HEK293 (cell line): ENCODE measurements around the gene PHACTR1.

Experiments used
- CTCF ChIP-seq: fragments of 450-650 bp; formaldehyde crosslinking; IDR thresholded peaks from 2 replicates; pipeline ENCODE4 v1.5.1; 2016; ENCODE audit warnings: missing biosample characterization, missing genetic modification characterization
- MEIS1 ChIP-seq: sonication (generic); formaldehyde crosslinking; IDR thresholded peaks from 2 replicates; pipeline ENCODE4 v1.8.1; 2022; ENCODE audit warnings: missing genetic modification reagents, mild to moderate bottlenecking, borderline replicate concordance
- YY1 ChIP-seq: fragments of 450-650 bp; formaldehyde crosslinking; IDR thresholded peaks from 2 replicates; pipeline ENCODE4 v1.5.1; 2018; ENCODE audit warnings: missing biosample characterization, missing genetic modification characterization
- ZBTB7A ChIP-seq: fragments of 450-650 bp; formaldehyde crosslinking; IDR thresholded peaks from 2 replicates; pipeline ENCODE4 v1.5.1; 2016; ENCODE audit warnings: low read depth, missing biosample characterization, missing genetic modification characterization
- ZNF274 ChIP-seq, 2 experiments: fragments of 200-500 bp in 1 of 2; fragments of 450-650 bp in 1 of 2; sonication (Bioruptor generic) in 1 of 2; formaldehyde crosslinking in 1 of 2; IDR thresholded peaks; 2 replicates each; pipeline versions ENCODE4 v1.5.1 to v1.6.1; 2014 to 2016; ENCODE audit warnings: borderline replicate concordance in 1 of 2, inconsistent platforms in 1 of 2, low read length in 1 of 2, missing biosample characterization in 1 of 2, missing genetic modification characterization in 1 of 2
- ZNF37A ChIP-seq: fragments of 450-650 bp; IDR thresholded peaks from 2 replicates; pipeline ENCODE4 v1.5.1; 2018; ENCODE audit warnings: missing biosample characterization, missing genetic modification characterization
- ZNF529 ChIP-seq: fragments of 450-650 bp; formaldehyde crosslinking; IDR thresholded peaks from 2 replicates; pipeline ENCODE4 v1.5.1; 2017; ENCODE audit warnings: missing genetic modification characterization, missing biosample characterization; ENCODE audit not compliant: insufficient replicate concordance
- ZNF561 ChIP-seq: fragments of 450-650 bp; IDR thresholded peaks from 2 replicates; pipeline ENCODE4 v1.5.1; 2018; ENCODE audit warnings: missing biosample characterization, missing genetic modification characterization, borderline replicate concordance
- ZNF610 ChIP-seq: fragments of 450-650 bp; formaldehyde crosslinking; IDR thresholded peaks from 2 replicates; pipeline ENCODE4 v1.5.1; 2016; ENCODE audit warnings: missing biosample characterization, missing genetic modification characterization, borderline replicate concordance
- ZSCAN18 ChIP-seq: fragments of 450-650 bp; formaldehyde crosslinking; IDR thresholded peaks from 2 replicates; pipeline ENCODE4 v1.5.1; 2016; ENCODE audit warnings: missing biosample characterization, missing genetic modification characterization
- TF ChIP-seq, protein P1 (sequence below): fragments of 450-650 bp; formaldehyde crosslinking; optimal IDR thresholded peaks from 2 replicates; pipeline ENCODE3; 2016; ENCODE audit warnings: missing biosample characterization, mild to moderate bottlenecking, missing genetic modification characterization

GRCh38 chr6:13242178-13242577 lies 525.6 kb downstream of the PHACTR1 start:
- TF ChIP-seq CTCF (tag by site-specific recombination) = no peak
- no peak for TF ChIP-seq ZBTB7A (tag by site-specific recombination)
- no peak for TF ChIP-seq ZNF610 (tag by site-specific recombination)
- TF ChIP-seq, protein P1, sequence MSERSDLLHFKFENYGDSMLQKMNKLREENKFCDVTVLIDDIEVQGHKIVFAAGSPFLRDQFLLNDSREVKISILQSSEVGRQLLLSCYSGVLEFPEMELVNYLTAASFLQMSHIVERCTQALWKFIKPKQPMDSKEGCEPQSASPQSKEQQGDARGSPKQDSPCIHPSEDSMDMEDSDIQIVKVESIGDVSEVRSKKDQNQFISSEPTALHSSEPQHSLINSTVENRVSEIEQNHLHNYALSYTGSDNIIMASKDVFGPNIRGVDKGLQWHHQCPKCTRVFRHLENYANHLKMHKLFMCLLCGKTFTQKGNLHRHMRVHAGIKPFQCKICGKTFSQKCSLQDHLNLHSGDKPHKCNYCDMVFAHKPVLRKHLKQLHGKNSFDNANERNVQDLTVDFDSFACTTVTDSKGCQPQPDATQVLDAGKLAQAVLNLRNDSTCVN (tag by site-specific recombination) = no peak
- TF ChIP-seq ZNF529 (tag by site-specific recombination) = no peak
- no peak for TF ChIP-seq MEIS1 (CRISPR knock-in tag)
- TF ChIP-seq ZNF274 (IDR thresholded peaks at IDR 0.05; ENCODE audit: low read length) = no peak
- TF ChIP-seq ZNF274 (tag by site-specific recombination; IDR thresholded peaks at IDR 0.05; ENCODE audit: borderline replicate concordance) = no peak
- no peak for TF ChIP-seq ZNF37A (tag by site-specific recombination)
- no peak for TF ChIP-seq YY1
- no peak for TF ChIP-seq ZNF561 (tag by site-specific recombination)
- no peak for TF ChIP-seq ZSCAN18 (tag by site-specific recombination)
